Activated CD8-positive, alpha-beta memory T cell treated with anti-CD3 and anti-CD28 coated beads for 24 hours (primary cell): ENCODE measurements around the gene TESK2.
"Not testable (repeated sequence)": the region's sequence is repeated elsewhere in the genome, so short reads cannot be mapped to it uniquely, and the experiment has no call there.

Experiments
- DNase-seq: peaks from one replicate; pipeline ENCODE4 v3.0.0-alpha.2; 2020

The TESK2 gene

GRCh38 chr1:45407629-45408287 is 83.2 kb downstream of the TESK2 start:
- no peak for DNase-seq

GRCh38 chr1:45405636-45406035 is 85.3 kb downstream of the TESK2 start:
- DNase-seq, result no peak

DNA sequence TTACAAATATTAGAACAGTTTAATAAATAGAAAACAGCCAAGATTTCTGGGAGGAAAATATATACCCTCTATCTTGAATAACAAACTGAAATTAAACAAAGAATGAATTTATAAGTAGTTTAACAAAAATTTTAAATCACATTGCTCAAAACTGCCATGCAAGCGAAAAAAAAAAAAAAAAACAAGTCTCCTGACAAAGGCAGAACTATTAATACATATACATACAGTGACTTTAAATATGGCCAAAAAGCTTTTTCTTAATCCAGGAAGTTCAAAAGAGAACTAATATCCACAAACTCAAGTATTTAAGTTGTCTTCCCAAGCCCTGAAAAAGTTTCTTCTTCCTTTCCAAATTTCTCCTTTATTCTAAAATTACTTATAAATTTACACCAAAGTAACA is 87.2 kb downstream of the TESK2 start:
- no peak for DNase-seq

GRCh38 chr1:45403298-45403697 is 87.7 kb downstream of the TESK2 start:
- no peak for DNase-seq

GRCh38 chr1:45401524-45401923 is 89.4 kb downstream of the TESK2 start:
- no peak for DNase-seq

- no peak for DNase-seq
Observed at GRCh38 chr1:45400049-45400448, 90.9 kb downstream of the TESK2 start.

- no peak for DNase-seq
Observed at GRCh38 chr1:45397285-45397684, 93.7 kb downstream of the TESK2 start.

GRCh38 chr1:45395582-45395981 is 95.4 kb downstream of the TESK2 start:
- no peak for DNase-seq

- DNase-seq, result no peak
Observed at GRCh38 chr1:45395051-45395450, 95.9 kb downstream of the TESK2 start.

GRCh38 chr1:45394342-45394741 is 96.6 kb downstream of the TESK2 start:
- no peak for DNase-seq

DNA sequence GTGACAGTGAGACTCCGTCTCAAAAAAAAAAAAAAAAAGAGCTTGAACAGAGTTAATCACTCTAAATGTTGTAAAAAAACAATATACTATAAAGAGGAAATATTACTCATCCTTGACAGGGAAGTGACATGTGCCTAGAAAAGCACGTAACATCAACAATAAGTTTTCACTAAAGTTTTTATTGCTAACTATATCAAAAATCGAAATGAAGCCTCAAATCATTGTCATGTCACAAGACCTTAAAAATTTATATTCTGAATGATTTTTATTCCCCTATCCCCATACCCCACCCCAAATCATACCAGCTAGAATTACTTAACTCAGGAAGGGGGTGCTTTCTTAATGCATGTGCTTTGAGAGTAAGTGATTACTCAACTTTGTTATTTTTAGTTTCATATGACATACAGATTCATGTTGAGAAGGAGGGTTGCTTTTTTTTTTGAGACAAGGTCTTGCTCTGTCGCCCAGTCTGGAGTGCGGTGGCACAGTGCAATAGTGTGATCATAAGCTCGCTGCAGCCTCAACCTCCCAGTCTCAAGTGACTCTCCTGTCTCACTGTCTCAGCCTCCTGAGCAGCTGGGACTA is 97.2 kb downstream of the TESK2 start:
- DNase-seq, result peak; percentile 59

DNA sequence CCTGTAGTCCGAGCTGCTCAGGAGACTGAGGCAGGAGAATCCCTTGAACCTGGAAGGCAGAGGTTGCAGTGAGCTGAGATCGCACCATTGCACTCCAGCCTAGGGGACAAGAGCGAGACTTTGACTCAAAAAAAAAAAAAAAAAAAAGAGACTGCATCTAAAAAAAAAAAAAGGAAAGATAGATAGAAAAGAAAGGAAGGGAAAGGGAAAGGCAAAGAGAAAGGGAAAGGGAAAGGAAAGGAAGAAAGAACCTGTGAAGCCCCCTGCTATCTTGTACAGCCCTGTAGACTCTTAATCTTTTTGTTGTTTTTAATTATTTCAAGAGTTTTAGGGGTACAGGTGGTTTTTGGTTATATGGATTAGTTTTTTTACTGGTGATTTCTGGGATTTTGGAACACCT is 104.7 kb downstream of the TESK2 start:
- DNase-seq, result no peak

- DNase-seq, result no peak
Observed at GRCh38 chr1:45385302-45385701, 105.7 kb downstream of the TESK2 start.

GRCh38 chr1:45384213-45384612 is 106.8 kb downstream of the TESK2 start:
- DNase-seq, result not testable (repeated sequence)

DNA sequence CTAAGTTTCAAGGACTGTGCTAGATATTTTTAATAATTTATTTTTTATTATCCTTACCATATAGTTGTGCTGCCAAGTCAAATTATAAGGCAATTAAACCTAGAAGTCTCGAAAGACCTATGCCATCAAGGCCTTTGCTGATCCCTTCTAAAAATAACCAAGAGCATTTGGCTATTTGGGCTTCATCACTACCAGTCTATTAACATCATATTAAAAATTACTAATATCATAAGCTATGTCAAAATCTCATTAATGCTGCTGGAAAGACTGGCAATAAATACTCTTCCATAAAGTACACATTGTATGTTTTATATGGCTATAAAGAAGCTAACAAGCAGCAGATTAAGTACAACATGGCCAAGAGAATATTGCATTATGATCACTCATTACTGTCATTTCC is 107.8 kb downstream of the TESK2 start:
- no peak for DNase-seq

DNA sequence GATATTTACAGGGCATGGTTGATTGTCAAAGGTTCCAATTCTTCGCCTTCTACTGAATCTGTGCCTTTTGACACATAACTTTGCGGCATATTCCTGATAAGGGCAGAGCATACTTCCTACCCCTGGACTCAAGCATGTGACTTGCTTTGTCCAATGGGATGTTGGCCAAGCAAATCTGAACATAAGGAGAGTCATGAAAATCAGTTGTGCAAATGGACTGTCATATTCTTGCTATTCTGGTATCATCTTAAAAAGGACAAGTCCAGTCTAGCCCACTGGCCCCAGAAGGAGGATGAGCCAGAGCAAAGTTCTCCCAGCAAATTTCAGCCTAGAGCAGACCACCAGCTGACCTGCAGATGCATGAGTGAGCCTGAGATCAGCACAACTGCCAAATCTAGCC is 109.7 kb downstream of the TESK2 start:
- DNase-seq, result no peak

GRCh38 chr1:45380730-45381129 is 110.2 kb downstream of the TESK2 start:
- DNase-seq, result no peak

DNA sequence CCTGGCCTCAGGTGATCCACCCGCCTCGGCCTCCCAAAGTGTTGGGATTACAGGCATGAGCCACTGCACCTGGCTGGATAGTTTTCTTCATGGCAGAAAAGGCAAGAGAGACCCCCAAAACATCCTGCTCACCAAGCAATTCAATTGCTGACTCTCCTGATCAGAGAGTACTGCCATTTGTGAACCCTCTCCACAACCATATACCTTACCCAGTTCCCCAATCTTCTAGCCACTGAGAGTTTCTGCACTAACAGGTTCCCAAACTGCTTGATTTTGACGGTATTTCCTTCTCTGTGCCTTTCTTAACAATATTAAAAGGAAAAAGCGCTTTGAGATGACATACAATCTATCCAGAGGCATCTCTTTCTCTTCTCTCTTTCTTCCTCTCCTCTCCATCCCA is 110.8 kb downstream of the TESK2 start:
- no peak for DNase-seq

DNA sequence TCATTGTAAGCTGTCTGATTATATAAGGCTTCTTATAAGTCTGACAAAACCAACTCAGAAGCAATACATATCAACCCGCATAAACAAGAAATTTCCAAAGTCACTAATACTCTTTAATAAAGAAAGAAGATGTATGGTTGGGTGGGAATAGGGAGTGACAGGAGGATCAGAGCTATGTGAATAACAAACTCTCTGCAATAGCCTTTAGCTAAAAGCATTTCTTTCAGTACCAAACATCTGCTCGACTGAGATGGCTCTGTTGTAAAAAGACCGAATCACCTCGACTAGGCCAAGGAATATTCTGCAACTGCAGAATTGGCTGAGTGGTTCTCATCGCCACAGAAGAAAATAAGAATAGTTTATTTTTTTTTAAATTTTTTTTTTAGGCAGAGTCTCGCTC is 111.4 kb downstream of the TESK2 start:
- DNase-seq, result no peak

GRCh38 chr1:45378184-45378583 is 112.8 kb downstream of the TESK2 start:
- DNase-seq, result no peak

- no peak for DNase-seq
Observed at GRCh38 chr1:45375104-45376090, 115.6 kb downstream of the TESK2 start.

DNA sequence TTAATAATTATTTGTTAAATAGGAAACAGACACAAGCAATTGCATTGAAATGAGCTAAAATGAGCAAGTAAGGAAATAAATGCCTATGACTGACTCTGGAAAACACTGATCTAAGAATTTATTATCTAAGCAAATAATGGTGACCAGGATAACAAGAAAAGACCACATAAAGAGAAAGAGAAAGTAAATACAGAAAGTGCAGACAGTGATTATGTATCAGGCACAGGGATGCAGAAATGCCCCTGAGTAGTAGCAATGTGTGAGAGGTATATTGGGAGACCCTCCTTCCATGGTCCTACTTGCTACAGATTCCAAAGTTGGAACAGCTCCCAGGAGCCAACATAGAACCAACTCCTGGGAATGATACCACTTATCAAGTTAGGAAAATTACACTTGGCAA is 117.4 kb downstream of the TESK2 start:
- DNase-seq, result no peak

DNA sequence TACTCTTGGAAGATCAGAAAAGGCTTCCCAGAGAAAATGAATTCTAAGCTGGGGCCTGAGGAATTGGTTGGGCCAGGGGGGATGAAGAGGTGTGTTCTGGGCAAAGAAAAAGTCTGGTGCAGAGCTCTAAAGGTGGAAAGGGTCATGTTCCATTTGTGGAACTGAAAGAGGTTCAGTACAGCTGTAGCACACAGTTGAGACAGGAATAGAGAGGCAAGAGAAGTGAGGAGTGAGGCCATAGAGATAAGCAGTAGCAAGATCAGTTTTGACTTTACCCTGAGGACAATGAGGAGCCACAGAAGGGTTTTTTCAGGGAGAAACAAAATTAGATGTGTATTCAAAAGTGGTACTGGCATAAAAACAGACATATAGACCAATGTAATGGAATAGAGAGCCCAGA is 120.4 kb downstream of the TESK2 start:
- DNase-seq, result no peak

DNA sequence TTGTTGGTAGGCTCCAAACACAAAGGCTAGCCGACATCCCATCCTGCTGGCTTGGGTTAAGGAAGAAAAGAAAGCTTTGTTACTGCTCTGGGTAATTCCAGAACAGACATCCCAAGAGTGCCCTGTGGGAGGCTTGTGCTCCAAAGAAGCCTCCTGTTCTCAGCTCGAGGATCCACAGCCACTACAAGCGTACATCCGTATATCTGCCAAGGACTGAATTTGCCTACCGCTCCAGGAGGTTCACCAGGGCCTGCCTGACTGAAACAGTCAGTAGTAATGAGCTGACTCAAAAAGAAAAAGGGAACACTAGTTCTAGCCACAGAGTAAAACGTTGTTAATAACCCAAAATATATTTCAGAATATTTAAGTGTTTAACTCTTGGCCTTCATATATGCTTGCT is 125.9 kb downstream of the TESK2 start:
- DNase-seq, result no peak
